Endothelial cell of umbilical vein (primary cell): ENCODE data around the gene KCTD18.

ENCODE experiments used
- CTCF ChIP-seq, 2 donors: IDR thresholded peaks; 1 replicate in 1 of 2; 2 replicates in 1 of 2; pipeline ENCODE4 v1.5.1; 2011; ENCODE audit warnings: low read length in 2 of 2, mild to moderate bottlenecking in 2 of 2, moderate library complexity in 2 of 2, control low read depth in 1 of 2, inconsistent platforms in 1 of 2, low read depth in 1 of 2; ENCODE audit not compliant: insufficient read depth in 1 of 2; ENCODE audit errors: extremely low read depth in 1 of 2
- EZH2 ChIP-seq: IDR thresholded peaks from 2 replicates; pipeline ENCODE4 v1.6.1; 2012; ENCODE audit warnings: borderline replicate concordance, low read depth, mild to moderate bottlenecking, moderate library complexity, low read length, inconsistent platforms; ENCODE audit not compliant: severe bottlenecking

GRCh38 chr2:200445284-200445683 is 64.6 kb downstream of the KCTD18 start:
- TF ChIP-seq CTCF (IDR thresholded peaks at IDR 0.05; ENCODE audit: extremely low read depth in 1 of 2, insufficient read depth in 1 of 2, low read depth in 1 of 2, low read length in 2 of 2) (no peak), EZH2 (no peak)
